ENCODE results near the gene TP53I11. TPM values are rescaled to one million over a fixed set of nuclear protein-coding genes. Genes with fewer than 3 reads are reported as not detected.

TP53I11 gene
- total and polyA plus RNA-seq, 2 donors (not counting 3 experiments of a cell fraction or from before 2014, with no cell fraction given) = 31.5 to 79.4 TPM

- Histone ChIP-seq H3K9me1 (replicated peaks; ENCODE audit: control insufficient read depth, extremely low read depth, insufficient read depth, low read length) (no peaks in the 10 kb centered on the region), H3K27ac (ENCODE audit: insufficient read depth, low read depth, low read length) (no peak overlapping the region), H3K79me2 (ENCODE audit: control insufficient read depth, insufficient read depth, low read length) (no peaks in the 10 kb centered on the region), H3K4me2 (ENCODE audit: insufficient read depth, low read length) (no peak overlapping the region), H2AFZ (ENCODE audit: low read depth, low read length) (no peak overlapping the region), H3K9ac (replicated peaks; ENCODE audit: extremely low read depth, insufficient read depth, low read length) (no peak overlapping the region), H3K9me3 (replicated peaks; ENCODE audit: control insufficient read depth, insufficient read depth, low read length) (no peaks in the 10 kb centered on the region), H3K36me3 (ENCODE audit: control insufficient read depth in 2 of 2, extremely low read depth in 1 of 2, insufficient read depth in 2 of 2, low read length in 2 of 2) (no peaks in the 10 kb centered on the region), H3K4me1 (ENCODE audit: control insufficient read depth, extremely low read depth, insufficient read depth, low read length) (peaks cover 3% of the 10 kb centered on the region), H4K20me1 (replicated peaks; ENCODE audit: control insufficient read depth, extremely low read depth, insufficient read depth, low read length) (no peaks in the 10 kb centered on the region), H3K27me3 (ENCODE audit: control insufficient read depth in 2 of 2, insufficient read depth in 2 of 2, low read length in 2 of 2) (no peaks in the 10 kb centered on the region), H3K4me3 (replicated peaks in 1 of 3; ENCODE audit: insufficient read depth in 1 of 3, low read depth in 1 of 3, low read length in 3 of 3) (no peak overlapping the region)
- intact Hi-C loops (cut with micrococcal nuclease) (no loop called here), dilution Hi-C loops (cut with MboI; ENCODE audit: extremely low pct_ligation_motif_present, low sequenced_read_pairs) (no loop called here)
- DNase-seq (ENCODE audit: low read depth, low spot score) = no peak
- TF ChIP-seq EZH2 (IDR thresholded peaks at IDR 0.05; ENCODE audit: borderline replicate concordance, low read depth, low read length, severe bottlenecking) = no peak
- TF ChIP-seq POLR2AphosphoS5 (IDR thresholded peaks at IDR 0.05; ENCODE audit: insufficient read depth, low read depth, low read length) = no peak
- no peak for TF ChIP-seq MAX (IDR thresholded peaks at IDR 0.05; ENCODE audit: insufficient read depth, insufficient read length)
- TF ChIP-seq POLR2A (IDR thresholded peaks at IDR 0.05; ENCODE audit: low read depth, low read length) = no peak
- TF ChIP-seq, protein P1, sequence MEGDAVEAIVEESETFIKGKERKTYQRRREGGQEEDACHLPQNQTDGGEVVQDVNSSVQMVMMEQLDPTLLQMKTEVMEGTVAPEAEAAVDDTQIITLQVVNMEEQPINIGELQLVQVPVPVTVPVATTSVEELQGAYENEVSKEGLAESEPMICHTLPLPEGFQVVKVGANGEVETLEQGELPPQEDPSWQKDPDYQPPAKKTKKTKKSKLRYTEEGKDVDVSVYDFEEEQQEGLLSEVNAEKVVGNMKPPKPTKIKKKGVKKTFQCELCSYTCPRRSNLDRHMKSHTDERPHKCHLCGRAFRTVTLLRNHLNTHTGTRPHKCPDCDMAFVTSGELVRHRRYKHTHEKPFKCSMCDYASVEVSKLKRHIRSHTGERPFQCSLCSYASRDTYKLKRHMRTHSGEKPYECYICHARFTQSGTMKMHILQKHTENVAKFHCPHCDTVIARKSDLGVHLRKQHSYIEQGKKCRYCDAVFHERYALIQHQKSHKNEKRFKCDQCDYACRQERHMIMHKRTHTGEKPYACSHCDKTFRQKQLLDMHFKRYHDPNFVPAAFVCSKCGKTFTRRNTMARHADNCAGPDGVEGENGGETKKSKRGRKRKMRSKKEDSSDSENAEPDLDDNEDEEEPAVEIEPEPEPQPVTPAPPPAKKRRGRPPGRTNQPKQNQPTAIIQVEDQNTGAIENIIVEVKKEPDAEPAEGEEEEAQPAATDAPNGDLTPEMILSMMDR (IDR thresholded peaks at IDR 0.05; ENCODE audit: extremely low read depth in 1 of 2, insufficient read depth in 1 of 2, low read depth in 1 of 2, low read length in 2 of 2) = no peak
- no peak for TF ChIP-seq GATA2 (IDR thresholded peaks at IDR 0.05; ENCODE audit: insufficient read depth, insufficient read length, low read depth, low read length)
- TF ChIP-seq FOS (IDR thresholded peaks at IDR 0.05; ENCODE audit: borderline replicate concordance, insufficient read depth, low read length) = no peak
- TF ChIP-seq JUN (IDR thresholded peaks at IDR 0.05; ENCODE audit: borderline replicate concordance, insufficient read depth, insufficient read length, low read depth) = no peak
- TF ChIP-seq MYC (IDR thresholded peaks at IDR 0.05; ENCODE audit: low read depth, low read length) = no peak
- no peak for FAIRE-seq
- ChIA-PET CTCF (interaction anchor here (1.0 to 24.5 kb wide), 8 partner anchors 9 to 161 kb away, joined by 3 to 1618 read pairs (median 4); no protein-coding TSS in a partner anchor), POLR2A (no interaction called here)
- BruUV-seq (replicated peaks) = no TSS peak
Measured at GRCh38 chr11:44940835-44941234, 9.8 kb downstream of the TP53I11 start.

Measured in endothelial cell of umbilical vein (primary cell).